Endometrial microvascular endothelial cells (primary cell): Measurements from ENCODE around the gene P2RY1. TPM values are rescaled to one million over a fixed set of nuclear protein-coding genes. Genes with fewer than 3 reads are reported as not detected.
"Not testable (repeated sequence)": the region's sequence is repeated elsewhere in the genome, so short reads cannot be mapped to it uniquely, and the experiment has no call there.

Experiments used
- in situ Hi-C: cut with HindIII; loops from 2 replicates; pipeline ENCODE4 v1.10.0; 2017; ENCODE audit warnings: low sequenced_read_pairs, low pct_unique_long_range_greater_than_20kb; ENCODE audit errors: inconsistent ontology term
- total RNA-seq: library from RNA; depleted of rRNA; stranded (reverse); fragments of >200 nt; gene quantifications from one replicate; pipeline ENCODE4 v1.2.3, GENCODE V29; 2015; ENCODE audit errors: inconsistent ontology term

The P2RY1 gene
- total RNA-seq, 1 donor from 2014 or later = 0.19 TPM

DNA sequence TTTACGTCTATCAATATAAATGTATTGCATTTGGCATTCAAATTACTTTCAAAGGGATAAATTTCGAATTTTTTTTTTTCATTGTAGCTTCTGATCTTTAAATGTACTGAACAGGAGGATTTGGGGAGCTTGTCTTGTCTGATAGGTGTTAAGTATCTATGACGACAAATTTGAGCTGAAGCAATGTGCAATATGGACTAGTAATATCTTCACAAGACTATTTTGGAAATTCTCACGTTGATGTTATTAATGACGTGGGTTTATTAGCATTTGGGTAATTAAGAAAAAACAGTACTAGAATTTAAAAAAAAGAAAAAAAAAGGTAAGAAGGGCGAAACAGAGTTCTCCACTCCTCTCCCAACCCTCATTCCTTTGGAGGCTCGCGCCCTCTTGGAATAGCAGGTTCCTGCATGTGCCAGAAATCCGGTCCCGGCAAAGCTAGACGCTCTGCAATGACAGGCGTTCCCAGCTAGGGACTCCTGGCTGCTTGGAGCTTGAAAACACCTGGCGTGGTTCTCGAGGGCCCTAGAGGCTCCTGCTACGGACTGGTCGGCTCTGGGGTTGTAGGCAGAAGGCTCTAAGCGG, 648 bp upstream of the P2RY1 start:
- in situ Hi-C loops = no loop called here

GRCh38 chr3:152835601-152836102, 721 bp downstream of the P2RY1 start:
- in situ Hi-C loops = no loop called here

DNA sequence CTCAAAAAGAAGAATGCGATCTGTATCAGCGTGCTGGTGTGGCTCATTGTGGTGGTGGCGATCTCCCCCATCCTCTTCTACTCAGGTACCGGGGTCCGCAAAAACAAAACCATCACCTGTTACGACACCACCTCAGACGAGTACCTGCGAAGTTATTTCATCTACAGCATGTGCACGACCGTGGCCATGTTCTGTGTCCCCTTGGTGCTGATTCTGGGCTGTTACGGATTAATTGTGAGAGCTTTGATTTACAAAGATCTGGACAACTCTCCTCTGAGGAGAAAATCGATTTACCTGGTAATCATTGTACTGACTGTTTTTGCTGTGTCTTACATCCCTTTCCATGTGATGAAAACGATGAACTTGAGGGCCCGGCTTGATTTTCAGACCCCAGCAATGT, 1.3 kb downstream of the P2RY1 start:
- in situ Hi-C loops = no loop called here

DNA sequence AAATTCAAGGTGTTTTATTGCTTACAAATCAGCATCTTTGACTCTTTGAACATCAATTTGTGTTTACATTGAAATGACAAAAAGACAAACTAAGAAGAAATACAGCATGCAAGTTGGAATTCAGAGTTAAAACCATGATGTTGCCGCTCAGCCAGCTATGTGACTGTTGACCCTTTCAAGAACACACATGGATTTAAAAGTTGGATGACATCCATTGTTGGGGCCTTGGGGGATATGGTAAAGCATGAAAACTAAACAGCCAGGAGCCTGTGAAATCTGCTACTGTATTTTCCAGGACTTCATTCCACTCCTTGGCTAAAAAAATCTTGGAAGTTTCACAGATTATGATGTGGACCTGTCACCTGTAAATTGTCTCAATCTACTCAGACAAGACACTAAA, 4.6 kb downstream of the P2RY1 start:
- in situ Hi-C loops = no loop called here

- in situ Hi-C loops = no loop called here
Measured at GRCh38 chr3:152841131-152841530, 6.2 kb downstream of the P2RY1 start.

GRCh38 chr3:152842413-152842812, 7.5 kb downstream of the P2RY1 start:
- in situ Hi-C loops = no loop called here

GRCh38 chr3:152843955-152844354, 9.0 kb downstream of the P2RY1 start:
- in situ Hi-C loops = no loop called here

DNA sequence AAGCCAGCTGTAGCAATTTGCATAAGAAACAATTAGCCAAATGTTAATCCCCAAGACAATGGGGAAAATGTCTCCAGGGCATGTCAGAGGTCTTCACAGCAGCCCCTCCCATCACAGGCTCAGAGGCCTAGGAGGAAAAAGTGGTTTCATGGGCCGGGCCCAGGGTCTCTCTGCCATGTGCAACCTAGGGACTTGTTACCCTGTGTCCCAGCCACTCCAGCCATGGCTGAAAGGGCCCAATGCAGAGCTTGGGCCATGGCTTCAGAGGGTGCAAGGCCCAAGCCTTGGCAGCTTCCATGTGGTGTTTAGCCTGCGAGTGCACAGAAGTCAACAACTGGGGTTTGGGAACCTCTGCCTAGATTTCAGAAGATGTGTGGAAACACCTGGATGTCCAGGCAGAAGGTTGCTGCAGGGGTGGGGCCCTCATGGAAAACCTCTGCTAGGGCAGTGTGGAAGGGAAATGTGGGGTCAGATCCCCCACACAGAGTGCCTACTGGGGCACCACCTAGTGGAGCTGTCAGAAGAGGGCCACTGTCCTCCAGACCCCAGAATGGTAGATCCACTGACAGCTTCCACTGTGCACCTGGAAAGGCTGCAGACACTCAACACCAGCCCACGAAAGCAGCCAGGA, 11.8 kb downstream of the P2RY1 start:
- in situ Hi-C loops = not testable (repeated sequence)

DNA sequence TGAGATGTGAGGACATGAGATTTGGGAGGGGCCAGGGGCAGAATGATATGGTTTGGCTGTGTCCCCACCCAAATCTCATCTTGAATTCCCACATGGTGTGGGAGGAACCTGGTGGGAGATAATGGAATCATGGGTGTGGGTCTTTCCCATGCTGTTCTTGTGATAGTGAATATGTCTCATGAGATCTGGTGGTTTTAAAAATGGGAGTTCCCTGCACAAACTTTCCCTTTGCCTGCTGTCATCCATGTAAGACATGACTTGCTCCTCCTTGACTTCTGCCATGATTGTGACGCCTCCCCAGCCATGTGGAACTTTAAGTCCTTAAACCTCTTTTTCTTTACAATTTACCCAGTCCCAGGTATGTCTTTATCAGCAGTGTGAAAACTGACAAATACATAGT, 12.7 kb downstream of the P2RY1 start:
- in situ Hi-C loops = not testable (repeated sequence)

GRCh38 chr3:152849996-152850578, 15.2 kb downstream of the P2RY1 start:
- in situ Hi-C loops = no loop called here

- in situ Hi-C loops = no loop called here
Measured at GRCh38 chr3:152853196-152853595, 18.3 kb downstream of the P2RY1 start.

GRCh38 chr3:152857082-152857481, 22.2 kb downstream of the P2RY1 start:
- in situ Hi-C loops = no loop called here

GRCh38 chr3:152858170-152858800, 23.4 kb downstream of the P2RY1 start:
- in situ Hi-C loops = no loop called here

- in situ Hi-C loops = no loop called here
Measured at GRCh38 chr3:152860736-152861135, 25.8 kb downstream of the P2RY1 start.

DNA sequence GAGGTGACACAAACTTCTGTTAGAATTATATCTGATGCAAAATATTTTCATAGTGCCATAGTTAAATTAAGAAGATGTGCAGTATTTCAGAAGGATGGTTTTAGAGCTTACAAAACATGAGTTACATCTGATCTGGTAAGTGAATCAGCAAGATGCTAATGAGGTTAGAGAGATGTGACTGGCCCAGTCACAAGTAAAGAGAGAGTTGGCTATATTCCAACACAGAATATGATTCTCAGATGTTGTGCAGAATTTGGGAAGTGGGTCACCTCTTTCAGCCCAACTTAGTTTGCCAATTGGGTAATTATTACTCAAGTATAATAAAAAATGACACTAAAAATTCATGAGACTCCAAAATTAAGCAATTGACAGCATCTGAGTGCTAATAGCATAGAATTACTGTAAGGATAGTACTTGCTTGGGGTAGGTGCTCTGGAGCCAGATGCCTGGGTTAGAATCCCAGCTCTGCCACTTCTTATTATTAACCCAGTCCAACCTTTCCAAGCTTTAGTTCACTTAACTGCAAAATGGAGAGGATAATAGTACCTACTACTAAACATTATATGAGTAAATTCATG, 30.8 kb downstream of the P2RY1 start:
- in situ Hi-C loops = no loop called here

GRCh38 chr3:152870027-152870426, 35.1 kb downstream of the P2RY1 start:
- in situ Hi-C loops = no loop called here

- in situ Hi-C loops = not testable (repeated sequence)
Measured at GRCh38 chr3:152873314-152873713, 38.4 kb downstream of the P2RY1 start.

DNA sequence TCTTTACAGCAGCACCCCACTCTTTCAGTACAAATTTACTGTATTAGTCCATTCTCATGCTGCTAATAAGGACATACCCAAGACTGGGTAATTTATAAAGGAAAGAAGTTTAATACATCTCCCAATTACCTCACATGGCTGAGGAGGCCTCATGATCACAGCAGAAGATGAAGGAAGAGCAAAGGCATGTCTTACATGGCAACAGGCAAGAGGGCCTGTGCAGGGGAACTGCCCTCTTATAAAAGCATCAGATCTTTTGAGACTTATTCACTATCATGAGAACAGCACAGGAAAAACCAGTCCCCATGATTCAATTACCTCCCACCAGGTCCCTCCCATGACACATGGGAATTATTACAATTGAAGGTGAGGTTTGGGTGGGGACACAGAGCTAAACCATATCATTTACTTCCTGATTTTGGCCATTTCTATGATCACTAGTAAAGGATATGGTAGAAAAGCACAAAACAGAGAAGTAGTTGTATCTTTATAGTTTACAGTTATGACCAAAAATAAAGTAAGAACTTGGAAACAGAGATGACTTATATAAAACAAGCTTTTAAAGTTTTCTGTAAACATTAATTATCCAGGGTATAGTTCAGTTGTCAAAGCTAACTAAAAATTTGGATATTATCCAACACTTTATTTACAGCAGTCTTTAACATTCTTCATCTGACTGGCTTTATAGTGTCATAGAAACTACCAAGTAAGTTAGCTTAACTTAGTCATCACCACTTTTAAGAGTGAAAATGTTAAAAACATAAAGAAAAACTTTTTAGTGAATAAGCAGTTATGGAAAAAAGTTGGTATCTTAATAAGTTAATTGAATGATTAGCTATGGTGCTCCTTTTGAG, 40.2 kb downstream of the P2RY1 start:
- in situ Hi-C loops = no loop called here
